Measurements from ENCODE around the gene HJURP.

GRCh38 chr2:233822781-233823730, 31.3 kb downstream of the HJURP start:
- TF ChIP-seq CTCF (IDR thresholded peaks at IDR 0.05; ENCODE audit: low read depth, low read length, poor library complexity, severe bottlenecking) (no peak), EZH2phosphoT487 (IDR thresholded peaks at IDR 0.05; ENCODE audit: borderline replicate concordance, low read length) (no peak)

Measured in DOHH2 (cell line).